ENCODE data around the gene ACTMAP. TPM values are rescaled to one million over a fixed set of nuclear protein-coding genes. Genes with fewer than 3 reads are reported as not detected.
A peak's percentile ranks its signal among the peaks of the same experiment; 100 is the strongest.
"Not testable (repeated sequence)": the region's sequence is repeated elsewhere in the genome, so short reads cannot be mapped to it uniquely, and the experiment has no call there.

ACTMAP gene
- total and polyA plus RNA-seq, 9 of the 15 experiments (the other 6 are each of a cell fraction or from before 2014, with no cell fraction given), result 1.7 to 16.6 (median 4.9) TPM

GRCh38 chr19:40732304-40732703 is 18.0 kb downstream of the ACTMAP start:
- DNase-seq (ENCODE audit: extremely low read depth in 1 of 4, low spot score in 3 of 4); in situ Hi-C loops (cut with MboI); FAIRE-seq; intact Hi-C loops (cut with micrococcal nuclease); CTCF ChIA-PET (ENCODE audit: low intra/inter-chr PET ratio); H3K4me3 ChIP-seq; H3K9me1 ChIP-seq (ENCODE audit: control insufficient read depth, insufficient read depth, low read length); H3K27ac ChIP-seq (ENCODE audit: extremely low read depth, low read depth, low read length); H3K4me1 ChIP-seq (replicated peaks in 1 of 2; ENCODE audit: control insufficient read depth in 2 of 2, insufficient read depth in 2 of 2, low read length in 2 of 2); H2AFZ ChIP-seq (ENCODE audit: low read depth, low read length); H3K9me3 ChIP-seq (replicated peaks; ENCODE audit: control insufficient read depth, insufficient read depth, low read depth, low read length); BruUV-seq (replicated peaks); ATAC-seq; H3K9ac ChIP-seq (ENCODE audit: insufficient read depth in 1 of 2, low read depth in 2 of 2, low read length in 2 of 2); H4K20me1 ChIP-seq (replicated peaks; ENCODE audit: control insufficient read depth, insufficient read depth, low read length); H3K4me2 ChIP-seq (ENCODE audit: insufficient read depth, low read length); H3K79me2 ChIP-seq (ENCODE audit: control insufficient read depth, insufficient read depth, low read length); H3K27me3 ChIP-seq (ENCODE audit: control insufficient read depth in 2 of 2, insufficient read depth in 2 of 2, low read length in 2 of 2): not testable (repeated sequence)
- H3K36me3 ChIP-seq (ENCODE audit: control insufficient read depth, insufficient read depth, low read length), result peaks cover 75% of the 10 kb centered on the region
- POLR2A ChIA-PET, result interaction anchor here (1.0 to 1.3 kb wide), 2 partner anchors 10 to 18 kb away, joined by 3 to 4 read pairs; partner anchors contain the start of gene ACTMAP
- TF ChIP-seq ZBTB33 (CRISPR knock-in tag; IDR thresholded peaks at IDR 0.05), result peak; percentile 73; the same call in 1 of the 2 replicates
- WGBS (ENCODE audit: insufficient coverage, low coverage, missing lambda C conversion rate), result 88% methylated on average over 9 of the region's 16 CpGs

- POLR2A ChIA-PET, result interaction anchor here (0.6 to 2.0 kb wide), 4 partner anchors 10 to 73 kb away, joined by 3 to 5 read pairs (median 3); partner anchors contain the start of genes ACTMAP, COQ8B, ITPKC and SNRPA
- CTCF ChIA-PET (ENCODE audit: low intra/inter-chr PET ratio), result not testable (repeated sequence)
- 98% methylated on average over 5 of the region's 5 CpGs for whole genome bisulfite sequencing (ENCODE audit: insufficient coverage, low coverage, missing lambda C conversion rate)
These were observed 20.2 kb downstream of the ACTMAP start for GRCh38 chr19:40730065-40730464.

More at GRCh38 chr19:40730065-40730464, 20.2 kb downstream of the ACTMAP start:
- H3K36me3 ChIP-seq (ENCODE audit: control insufficient read depth, insufficient read depth, low read length), result peaks cover 71% of the 10 kb centered on the region
- H3K4me1 ChIP-seq (replicated peaks in 1 of 2; ENCODE audit: control insufficient read depth in 2 of 2, insufficient read depth in 2 of 2, low read length in 2 of 2); H3K4me2 ChIP-seq (ENCODE audit: insufficient read depth, low read length); H3K27me3 ChIP-seq (ENCODE audit: control insufficient read depth in 2 of 2, insufficient read depth in 2 of 2, low read length in 2 of 2); intact Hi-C loops (cut with micrococcal nuclease); in situ Hi-C loops (cut with MboI); H4K20me1 ChIP-seq (replicated peaks; ENCODE audit: control insufficient read depth, insufficient read depth, low read length); FAIRE-seq; H3K9me3 ChIP-seq (replicated peaks; ENCODE audit: control insufficient read depth, insufficient read depth, low read depth, low read length); BruUV-seq (replicated peaks); DNase-seq (ENCODE audit: extremely low read depth in 1 of 4, low spot score in 3 of 4); H3K9ac ChIP-seq (ENCODE audit: insufficient read depth in 1 of 2, low read depth in 2 of 2, low read length in 2 of 2); H3K9me1 ChIP-seq (ENCODE audit: control insufficient read depth, insufficient read depth, low read length); H2AFZ ChIP-seq (ENCODE audit: low read depth, low read length); ATAC-seq; H3K4me3 ChIP-seq; H3K27ac ChIP-seq (ENCODE audit: extremely low read depth, low read depth, low read length); H3K79me2 ChIP-seq (ENCODE audit: control insufficient read depth, insufficient read depth, low read length): not testable (repeated sequence)

Data from K562 (cell line).